Muscle layer of colon (tissue), 2 donors: ENCODE data around the gene CENPH.
"Not testable (repeated sequence)": the region's sequence is repeated elsewhere in the genome, so short reads cannot be mapped to it uniquely, and the experiment has no call there.

ENCODE experiments used
- H3K27ac ChIP-seq: one replicate; pipeline ENCODE4 v1.7.0; 2013; ENCODE audit warnings: low read depth, mild to moderate bottlenecking, low read length, moderate library complexity
- H3K27me3 ChIP-seq, 2 donors: one replicate each; pipeline ENCODE4 v1.7.0; 2013; ENCODE audit warnings: low read length in 2 of 2, mild to moderate bottlenecking in 2 of 2; ENCODE audit not compliant: insufficient read depth in 2 of 2, control insufficient read depth in 1 of 2
- H3K36me3 ChIP-seq: one replicate; pipeline ENCODE4 v1.7.0; 2013; ENCODE audit warnings: mild to moderate bottlenecking, low read length; ENCODE audit not compliant: insufficient read depth
- H3K4me1 ChIP-seq: one replicate; pipeline ENCODE4 v1.7.0; 2013; ENCODE audit warnings: mild to moderate bottlenecking, low read length; ENCODE audit not compliant: insufficient read depth
- H3K4me3 ChIP-seq, 2 donors: one replicate each; pipeline ENCODE4 v1.7.0; 2013; ENCODE audit warnings: low read length in 2 of 2, low read depth in 1 of 2, mild to moderate bottlenecking in 1 of 2, moderate library complexity in 1 of 2
- H3K9ac ChIP-seq: one replicate; pipeline ENCODE4 v1.7.0; 2013; ENCODE audit warnings: low read length
- H3K9me3 ChIP-seq: one replicate; pipeline ENCODE4 v1.7.0; 2013; ENCODE audit warnings: mild to moderate bottlenecking, low read length
- donor health status: abdominal sarcoma.
- donor health status: Adenocarcinoma of cecum.

The CENPH gene

GRCh38 chr5:69212022-69212421 is 22.6 kb downstream of the CENPH start:
- H3K27me3 ChIP-seq, result no peaks in the 10 kb centered on the region
- no peaks in the 10 kb centered on the region for H3K4me1 ChIP-seq
- H3K36me3 ChIP-seq, result no peaks in the 10 kb centered on the region
- no peak overlapping the region for H3K27ac ChIP-seq
- H3K4me3 ChIP-seq, result no peak overlapping the region
- no peaks in the 10 kb centered on the region for H3K9me3 ChIP-seq
- H3K9ac ChIP-seq, result no peak overlapping the region

GRCh38 chr5:69213513-69214215 is 24.3 kb downstream of the CENPH start:
- H3K4me1 ChIP-seq, result no peaks in the 10 kb centered on the region
- H3K27ac ChIP-seq, result no peak overlapping the region
- no peak overlapping the region for H3K9ac ChIP-seq
- H3K9me3 ChIP-seq, result no peaks in the 10 kb centered on the region
- H3K36me3 ChIP-seq, result no peaks in the 10 kb centered on the region
- H3K27me3 ChIP-seq, result no peaks in the 10 kb centered on the region
- no peak overlapping the region for H3K4me3 ChIP-seq

- H3K27ac ChIP-seq, result no peak overlapping the region
These were observed 27.7 kb downstream of the CENPH start for GRCh38 chr5:69217151-69217511.

GRCh38 chr5:69217548-69218526 is 28.5 kb downstream of the CENPH start:
- Histone ChIP-seq H3K9me3 (no peaks in the 10 kb centered on the region), H3K9ac (peak overlapping the region; percentile 22), H3K27ac (peak overlapping the region; percentile 73), H3K27me3 (no peaks in the 10 kb centered on the region), H3K4me1 (peaks cover 6% of the 10 kb centered on the region), H3K4me3 (peak overlapping the region; percentile 82 to 88), H3K36me3 (no peaks in the 10 kb centered on the region)

More at GRCh38 chr5:69217151-69217511, 27.7 kb downstream of the CENPH start:
- Histone ChIP-seq H3K36me3 (no peaks in the 10 kb centered on the region), H3K4me1 (peaks cover 6% of the 10 kb centered on the region), H3K9me3 (no peaks in the 10 kb centered on the region), H3K9ac (no peak overlapping the region), H3K4me3 (peak overlapping the region; percentile 82 to 88), H3K27me3 (no peaks in the 10 kb centered on the region)

GRCh38 chr5:69219939-69220338 is 30.6 kb downstream of the CENPH start:
- H3K9me3 ChIP-seq, result no peaks in the 10 kb centered on the region
- no peak overlapping the region for H3K27ac ChIP-seq
- H3K9ac ChIP-seq, result no peak overlapping the region
- H3K4me1 ChIP-seq, result peaks cover 6% of the 10 kb centered on the region
- no peak overlapping the region for H3K4me3 ChIP-seq
- no peaks in the 10 kb centered on the region for H3K36me3 ChIP-seq
- no peaks in the 10 kb centered on the region for H3K27me3 ChIP-seq

- not testable (repeated sequence) for H3K36me3 ChIP-seq, H3K4me1 ChIP-seq, H3K9ac ChIP-seq, H3K9me3 ChIP-seq, H3K27me3 ChIP-seq, H3K27ac ChIP-seq, H3K4me3 ChIP-seq
These were observed 31.0 kb downstream of the CENPH start for GRCh38 chr5:69220371-69220770.

- not testable (repeated sequence) for H3K4me1 ChIP-seq, H3K4me3 ChIP-seq, H3K9me3 ChIP-seq, H3K27me3 ChIP-seq, H3K27ac ChIP-seq, H3K36me3 ChIP-seq, H3K9ac ChIP-seq
These were observed 31.4 kb downstream of the CENPH start for GRCh38 chr5:69220833-69221232.

GRCh38 chr5:69224520-69224919 is 35.1 kb downstream of the CENPH start:
- Histone ChIP-seq H3K9me3 (no peaks in the 10 kb centered on the region), H3K4me1 (no peaks in the 10 kb centered on the region), H3K9ac (no peak overlapping the region), H3K4me3 (no peak overlapping the region), H3K36me3 (peaks cover 8% of the 10 kb centered on the region), H3K27ac (no peak overlapping the region), H3K27me3 (no peaks in the 10 kb centered on the region)

GRCh38 chr5:69225860-69226259 is 36.5 kb downstream of the CENPH start:
- Histone ChIP-seq H3K27me3 (no peaks in the 10 kb centered on the region), H3K4me3 (no peak overlapping the region), H3K9me3 (no peaks in the 10 kb centered on the region), H3K27ac (no peak overlapping the region), H3K9ac (no peak overlapping the region), H3K36me3 (peaks cover 18% of the 10 kb centered on the region), H3K4me1 (no peaks in the 10 kb centered on the region)

- no peak overlapping the region for H3K9ac ChIP-seq
- H3K27me3 ChIP-seq, result no peaks in the 10 kb centered on the region
- no peak overlapping the region for H3K27ac ChIP-seq
- no peaks in the 10 kb centered on the region for H3K9me3 ChIP-seq
- H3K36me3 ChIP-seq, result peaks cover 18% of the 10 kb centered on the region
- no peaks in the 10 kb centered on the region for H3K4me1 ChIP-seq
- H3K4me3 ChIP-seq, result no peak overlapping the region
These were observed 40.8 kb downstream of the CENPH start for GRCh38 chr5:69230181-69230580.

GRCh38 chr5:69231281-69231680 is 41.9 kb downstream of the CENPH start:
- peaks cover 9% of the 10 kb centered on the region for H3K4me1 ChIP-seq
- no peak overlapping the region for H3K4me3 ChIP-seq
- H3K27ac ChIP-seq, result no peak overlapping the region
- H3K9ac ChIP-seq, result no peak overlapping the region
- no peaks in the 10 kb centered on the region for H3K27me3 ChIP-seq
- no peaks in the 10 kb centered on the region for H3K9me3 ChIP-seq
- H3K36me3 ChIP-seq, result peaks cover 18% of the 10 kb centered on the region
